ENCODE measurements around the gene ZNF77.

The ZNF77 gene

DNA sequence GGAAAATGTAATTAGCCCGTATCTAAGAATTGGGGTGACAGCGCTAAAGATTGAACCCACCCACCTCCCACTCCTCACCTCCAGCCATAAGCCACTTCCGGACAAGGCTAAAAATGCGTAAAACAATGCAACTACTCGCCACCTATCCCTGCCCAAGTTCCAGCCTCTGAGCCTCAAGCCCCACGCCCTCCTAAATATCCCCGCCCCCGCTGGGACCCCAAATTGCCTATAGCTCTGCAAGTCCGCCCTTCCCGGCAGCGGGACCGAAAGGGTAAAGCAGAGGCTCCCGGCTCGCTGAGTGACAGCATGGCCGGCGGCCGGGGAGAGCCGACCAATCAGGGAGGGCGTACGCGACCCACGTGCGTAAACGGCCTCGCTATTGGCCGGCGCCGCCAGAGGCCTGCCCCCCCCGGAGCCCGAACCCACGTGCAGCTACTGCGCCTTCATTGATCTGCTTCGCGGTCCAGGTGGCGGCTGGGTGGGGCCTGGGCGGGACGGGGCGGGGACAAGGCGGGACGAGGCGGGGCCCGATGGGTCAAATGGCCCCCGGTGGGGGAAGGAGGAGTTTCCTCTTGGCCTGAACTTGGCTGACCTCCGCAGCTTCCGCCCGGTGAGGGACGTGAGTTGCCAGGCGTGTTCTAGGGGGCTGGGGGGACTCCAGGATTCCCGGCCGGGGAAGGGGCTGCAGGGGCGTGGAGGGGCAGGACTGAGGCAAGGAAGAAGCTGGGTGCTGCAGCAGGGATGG is 32.4 kb upstream of the ZNF77 start, which contains the start of gene TLE6:
TLE6 (plus strand) TSS at position 564 of the 745 bp plus-strand sequence. CDS start 670 bp downstream, outside the sequence.
- no peak within 1 kb of the TSS for H4K91ac ChIP-seq (ENCODE audit: low read depth, low read length)

DNA sequence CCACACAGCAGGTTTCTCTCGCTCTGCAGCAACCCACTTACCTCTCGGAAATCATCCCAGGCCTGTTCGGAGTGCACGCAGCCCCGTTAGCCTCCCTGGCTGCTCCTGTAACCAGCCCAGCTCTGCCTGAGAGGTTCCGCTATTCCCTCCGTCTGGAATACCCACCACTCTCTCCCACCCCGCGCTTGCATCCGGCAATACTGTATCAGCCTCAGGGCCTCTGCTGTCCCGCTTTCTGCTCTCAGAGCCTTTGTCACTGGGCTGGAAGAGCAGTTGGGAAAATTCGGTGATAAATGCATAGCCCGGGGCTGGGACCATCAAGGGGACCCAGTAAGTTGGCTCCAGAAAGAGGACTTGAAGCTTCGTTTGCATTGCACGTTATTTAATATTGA is 31.8 kb upstream of the ZNF77 start:
- H3K4me2 ChIP-seq (ENCODE audit: low read length), result peak overlapping the region; percentile 71
- no peak overlapping the region for H3K27ac ChIP-seq (ENCODE audit: low read depth, low read length)
- no peak overlapping the region for H3K4ac ChIP-seq (ENCODE audit: low read depth, low read length)
- H4K12ac ChIP-seq (ENCODE audit: low read depth, low read length), result no peak overlapping the region
- H2BK120ac ChIP-seq (ENCODE audit: insufficient read depth, low read length, poor library complexity), result no peak overlapping the region
- no peak overlapping the region for H3K23ac ChIP-seq (ENCODE audit: low read length)
- H2AFZ ChIP-seq (ENCODE audit: insufficient read depth, low read length, poor library complexity), result no peak overlapping the region
- peaks cover 7 to 8% of the 10 kb centered on the region in 2 experiments for H3K4me1 ChIP-seq (ENCODE audit: control insufficient read depth in 1 of 2, insufficient read depth in 2 of 2, low read length in 2 of 2)
- H3K18ac ChIP-seq (ENCODE audit: low read length), result no peak overlapping the region
- peaks cover 3% of the 10 kb centered on the region for H3K79me1 ChIP-seq (ENCODE audit: low read length)
- no peak overlapping the region for H4K8ac ChIP-seq (ENCODE audit: low read depth, low read length)
- no peak overlapping the region for H3K4me3 ChIP-seq (ENCODE audit: low read depth, low read length)
- WGBS (ENCODE audit: extremely low coverage, insufficient coverage, insufficient read length), result no CpG with 5 or more reads among the region's 15 CpGs
- no peak overlapping the region for H2AK5ac ChIP-seq (ENCODE audit: low read length)
- no peaks in the 10 kb centered on the region for H3K36me3 ChIP-seq (ENCODE audit: control insufficient read depth in 1 of 2, insufficient read depth in 2 of 2, low read length in 2 of 2)
- H4K91ac ChIP-seq (ENCODE audit: low read depth, low read length), result no peak overlapping the region
- no peaks in the 10 kb centered on the region for H3K79me2 ChIP-seq (ENCODE audit: control insufficient read depth, insufficient read depth, low read length, poor library complexity)
- no peak overlapping the region for H3K14ac ChIP-seq (ENCODE audit: low read length)
- H2BK12ac ChIP-seq (ENCODE audit: low read length), result no peak overlapping the region
- H3K9me3 ChIP-seq (ENCODE audit: insufficient read depth, low read depth, low read length), result no peaks in the 10 kb centered on the region
- no peak overlapping the region for H2BK5ac ChIP-seq (ENCODE audit: low read depth, low read length, poor library complexity)
- no peak overlapping the region for H3K9ac ChIP-seq (ENCODE audit: low read length)
- H3K27me3 ChIP-seq (ENCODE audit: insufficient read depth, low read length), result peaks cover 8% of the 10 kb centered on the region
- DNase-seq, result peak; percentile 46 to 50

More for the DNA sequence above, 32.4 kb upstream of the ZNF77 start, which contains the start of gene TLE6:
- WGBS (ENCODE audit: extremely low coverage, insufficient coverage, insufficient read length), result no CpG with 5 or more reads among the region's 51 CpGs
- Histone ChIP-seq H3K79me1 (ENCODE audit: low read length) (no peaks in the 10 kb centered on the region), H3K9me3 (ENCODE audit: insufficient read depth, low read depth, low read length) (no peaks in the 10 kb centered on the region), H3K4me1 (ENCODE audit: control insufficient read depth in 1 of 2, insufficient read depth in 2 of 2, low read length in 2 of 2) (peaks cover 3 to 7% of the 10 kb centered on the region in 2 experiments), H3K36me3 (ENCODE audit: control insufficient read depth in 1 of 2, insufficient read depth in 2 of 2, low read length in 2 of 2) (no peaks in the 10 kb centered on the region), H2AK5ac (ENCODE audit: low read length) (no peak within 1 kb of the TSS), H3K27me3 (ENCODE audit: insufficient read depth, low read length) (peaks cover 8% of the 10 kb centered on the region), H4K8ac (ENCODE audit: low read depth, low read length) (peak within 1 kb of the TSS; percentile 4), H3K4me3 (ENCODE audit: low read depth, low read length) (no peak within 1 kb of the TSS), H2BK5ac (ENCODE audit: low read depth, low read length, poor library complexity) (no peak within 1 kb of the TSS), H2BK120ac (ENCODE audit: insufficient read depth, low read length, poor library complexity) (no peak within 1 kb of the TSS), H3K4me2 (ENCODE audit: low read length) (peak within 1 kb of the TSS; percentile 71), H3K18ac (ENCODE audit: low read length) (no peak within 1 kb of the TSS), H4K12ac (ENCODE audit: low read depth, low read length) (no peak within 1 kb of the TSS), H3K23ac (ENCODE audit: low read length) (no peak within 1 kb of the TSS), H2AFZ (ENCODE audit: insufficient read depth, low read length, poor library complexity) (peak within 1 kb of the TSS; percentile 66), H3K14ac (ENCODE audit: low read length) (no peak within 1 kb of the TSS), H3K9ac (ENCODE audit: low read length) (no peak within 1 kb of the TSS), H2BK12ac (ENCODE audit: low read length) (no peak within 1 kb of the TSS), H3K27ac (ENCODE audit: low read depth, low read length) (no peak within 1 kb of the TSS), H3K79me2 (ENCODE audit: control insufficient read depth, insufficient read depth, low read length, poor library complexity) (no peaks in the 10 kb centered on the region), H3K4ac (ENCODE audit: low read depth, low read length) (no peak within 1 kb of the TSS)
- DNase-seq, result peak; percentile 97 to 98

DNA sequence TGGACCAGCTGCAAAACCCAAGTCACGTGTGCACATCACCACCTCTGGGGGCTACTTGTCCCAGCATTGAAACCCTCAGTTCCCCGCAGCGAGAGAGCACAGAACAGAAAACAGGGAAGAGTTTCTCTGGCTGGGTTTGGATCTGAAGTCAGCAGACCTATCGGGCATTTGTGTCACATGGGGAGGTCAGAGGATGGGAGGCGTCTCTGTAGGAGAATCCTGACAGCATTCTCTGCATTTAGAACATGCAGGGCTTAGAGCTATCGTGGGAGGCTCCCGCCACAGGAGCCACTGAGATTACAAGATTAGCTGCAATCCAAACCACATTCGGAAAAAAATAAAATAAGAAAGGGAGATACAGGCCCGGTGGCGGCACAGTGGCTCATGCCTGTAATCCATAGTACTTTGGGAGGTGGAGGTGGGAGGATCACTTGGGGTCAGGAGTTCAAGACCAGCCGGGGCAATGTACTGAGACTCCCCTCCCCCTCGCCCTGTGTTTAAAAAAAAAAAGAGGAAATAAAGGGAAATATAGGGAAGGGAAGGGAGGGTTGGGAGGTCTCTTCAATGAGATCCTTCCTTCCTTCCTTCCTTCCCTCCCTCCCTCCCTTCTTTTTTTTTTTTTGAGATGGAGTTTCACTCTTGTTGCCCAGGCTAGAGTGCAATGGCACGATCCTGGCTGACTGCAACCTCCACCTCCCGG is 29.7 kb upstream of the ZNF77 start:
- no peak overlapping the region for H2BK12ac ChIP-seq (ENCODE audit: low read length)
- H3K18ac ChIP-seq (ENCODE audit: low read length), result no peak overlapping the region
- H3K27me3 ChIP-seq (ENCODE audit: insufficient read depth, low read length), result peaks cover 8% of the 10 kb centered on the region
- no peak overlapping the region for H2AFZ ChIP-seq (ENCODE audit: insufficient read depth, low read length, poor library complexity)
- peaks cover 17% of the 10 kb centered on the region in 2 experiments for H3K4me1 ChIP-seq (ENCODE audit: control insufficient read depth in 1 of 2, insufficient read depth in 2 of 2, low read length in 2 of 2)
- WGBS (ENCODE audit: extremely low coverage, insufficient coverage, insufficient read length), result no CpG with 5 or more reads among the region's 14 CpGs
- no peaks in the 10 kb centered on the region for H3K79me2 ChIP-seq (ENCODE audit: control insufficient read depth, insufficient read depth, low read length, poor library complexity)
- H3K9ac ChIP-seq (ENCODE audit: low read length), result no peak overlapping the region
- no peak overlapping the region for H2BK5ac ChIP-seq (ENCODE audit: low read depth, low read length, poor library complexity)
- H2AK5ac ChIP-seq (ENCODE audit: low read length), result no peak overlapping the region
- H4K12ac ChIP-seq (ENCODE audit: low read depth, low read length), result no peak overlapping the region
- H3K4me2 ChIP-seq (ENCODE audit: low read length), result no peak overlapping the region
- H3K9me3 ChIP-seq (ENCODE audit: insufficient read depth, low read depth, low read length), result no peaks in the 10 kb centered on the region
- H3K27ac ChIP-seq (ENCODE audit: low read depth, low read length), result no peak overlapping the region
- no peak overlapping the region for H3K4ac ChIP-seq (ENCODE audit: low read depth, low read length)
- peak; percentile 72 to 84 for DNase-seq
- H3K23ac ChIP-seq (ENCODE audit: low read length), result no peak overlapping the region
- no peak overlapping the region for H3K14ac ChIP-seq (ENCODE audit: low read length)
- no peak overlapping the region for H4K8ac ChIP-seq (ENCODE audit: low read depth, low read length)
- peaks cover 11% of the 10 kb centered on the region for H3K79me1 ChIP-seq (ENCODE audit: low read length)
- no peak overlapping the region for H2BK120ac ChIP-seq (ENCODE audit: insufficient read depth, low read length, poor library complexity)
- H3K36me3 ChIP-seq (ENCODE audit: control insufficient read depth in 1 of 2, insufficient read depth in 2 of 2, low read length in 2 of 2), result no peaks in the 10 kb centered on the region
- no peak overlapping the region for H4K91ac ChIP-seq (ENCODE audit: low read depth, low read length)
- no peak overlapping the region for H3K4me3 ChIP-seq (ENCODE audit: low read depth, low read length)

DNA sequence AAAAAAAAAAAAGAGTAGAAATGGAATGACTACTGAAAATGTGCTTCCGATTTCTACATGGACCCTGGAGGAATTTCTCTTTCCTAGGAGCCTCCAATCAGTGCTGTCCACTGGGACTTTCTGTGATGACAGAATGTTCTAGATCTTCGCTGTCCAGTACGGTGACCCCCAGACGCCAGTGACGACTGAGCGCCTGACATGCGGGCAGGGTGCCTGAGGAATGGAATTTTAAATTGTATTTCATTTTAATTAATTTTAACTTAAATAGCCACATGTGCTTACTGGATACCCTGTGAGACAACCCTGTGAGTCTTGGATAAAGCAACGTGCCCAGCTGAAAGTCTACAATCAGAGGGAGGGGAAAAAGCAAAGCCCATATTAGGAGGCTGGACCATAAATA is 28.5 kb upstream of the ZNF77 start:
- no peak overlapping the region for H4K91ac ChIP-seq (ENCODE audit: low read depth, low read length)
- H2BK5ac ChIP-seq (ENCODE audit: low read depth, low read length, poor library complexity), result no peak overlapping the region
- H2AFZ ChIP-seq (ENCODE audit: insufficient read depth, low read length, poor library complexity), result no peak overlapping the region
- no peak overlapping the region for H3K27ac ChIP-seq (ENCODE audit: low read depth, low read length)
- H3K79me2 ChIP-seq (ENCODE audit: control insufficient read depth, insufficient read depth, low read length, poor library complexity), result no peaks in the 10 kb centered on the region
- no peak overlapping the region for H2BK12ac ChIP-seq (ENCODE audit: low read length)
- H3K4me2 ChIP-seq (ENCODE audit: low read length), result no peak overlapping the region
- no peak overlapping the region for H4K8ac ChIP-seq (ENCODE audit: low read depth, low read length)
- H3K4me1 ChIP-seq (ENCODE audit: control insufficient read depth in 1 of 2, insufficient read depth in 2 of 2, low read length in 2 of 2), result peaks cover 17% of the 10 kb centered on the region in 2 experiments
- peak in 1 of 2 donors; percentile 55 for DNase-seq
- H3K18ac ChIP-seq (ENCODE audit: low read length), result no peak overlapping the region
- peaks cover 8% of the 10 kb centered on the region for H3K27me3 ChIP-seq (ENCODE audit: insufficient read depth, low read length)
- H3K14ac ChIP-seq (ENCODE audit: low read length), result no peak overlapping the region
- H3K9me3 ChIP-seq (ENCODE audit: insufficient read depth, low read depth, low read length), result no peaks in the 10 kb centered on the region
- H3K9ac ChIP-seq (ENCODE audit: low read length), result no peak overlapping the region
- peaks cover 13% of the 10 kb centered on the region for H3K79me1 ChIP-seq (ENCODE audit: low read length)
- no peak overlapping the region for H4K12ac ChIP-seq (ENCODE audit: low read depth, low read length)
- H2AK5ac ChIP-seq (ENCODE audit: low read length), result no peak overlapping the region
- H2BK120ac ChIP-seq (ENCODE audit: insufficient read depth, low read length, poor library complexity), result no peak overlapping the region
- no peaks in the 10 kb centered on the region for H3K36me3 ChIP-seq (ENCODE audit: control insufficient read depth in 1 of 2, insufficient read depth in 2 of 2, low read length in 2 of 2)
- H3K23ac ChIP-seq (ENCODE audit: low read length), result no peak overlapping the region
- WGBS (ENCODE audit: extremely low coverage, insufficient coverage, insufficient read length), result no CpG with 5 or more reads among the region's 8 CpGs
- H3K4me3 ChIP-seq (ENCODE audit: low read depth, low read length), result no peak overlapping the region
- H3K4ac ChIP-seq (ENCODE audit: low read depth, low read length), result no peak overlapping the region
